Upper lobe of left lung (tissue), 4 donors: Measurements from ENCODE around the gene HCFC1.

Source experiments
- CTCF ChIP-seq, 6 experiments: fragments of 450-650 bp in 4 of 6; fragments of 200-600 bp in 2 of 6; sonication (generic) in 2 of 6; IDR thresholded peaks; one replicate each; pipeline ENCODE4 v1.5.1; 2016 to 2019; ENCODE audit warnings: antibody characterized with exemption in 6 of 6
- POLR2AphosphoS5 ChIP-seq, 2 donors: sonication (generic); formaldehyde crosslinking; IDR thresholded peaks; one replicate each; pipeline ENCODE4 v1.5.1; 2017; ENCODE audit warnings: antibody characterized with exemption in 2 of 2

- TF ChIP-seq CTCF (IDR thresholded peaks at IDR 0.05) (no peak), POLR2AphosphoS5 (IDR thresholded peaks at IDR 0.05) (no peak)
Measured at GRCh38 chrX:153905481-153906095, 66.0 kb downstream of the HCFC1 start.
